ENCODE results near the gene WNT11. TPM values are rescaled to one million over a fixed set of nuclear protein-coding genes. Genes with fewer than 3 reads are reported as not detected.

The WNT11 gene
- total RNA-seq, 1 experiment from 2014 or later: 0.97 TPM

Other genes starting within 250 kb of the WNT11 start
- gene THAP12, start 174.6 kb upstream of the WNT11 start, total RNA-seq (2014; rRNA removed; shearing (Covaris generic)): 46.7 and 53.4 TPM in 2 replicates
- gene GVQW3, start 174.8 kb upstream of the WNT11 start, total RNA-seq (2014; rRNA removed; shearing (Covaris generic)): 2.0 and 2.5 TPM in 2 replicates
- gene EMSY, start 238.5 kb upstream of the WNT11 start, total RNA-seq (2014; rRNA removed; shearing (Covaris generic)): 7.7 and 9.0 TPM in 2 replicates

Measured in NCI-H460 (cell line).